ENCODE data around the gene GRAMD4.

GRAMD4 gene

GRCh38 chr22:46671824-46672432 lies 51.7 kb downstream of the GRAMD4 start:
- no peak for DNase-seq (ENCODE audit: low spot score)

- no peak for DNase-seq (ENCODE audit: low spot score)
Observed at GRCh38 chr22:46672731-46673130, 52.5 kb downstream of the GRAMD4 start.

- DNase-seq (ENCODE audit: low spot score) = no peak
Observed at GRCh38 chr22:46673205-46673604, 53.0 kb downstream of the GRAMD4 start.

- no peak for DNase-seq (ENCODE audit: low spot score)
Observed at GRCh38 chr22:46673662-46674236, 53.6 kb downstream of the GRAMD4 start.

- no peak for DNase-seq (ENCODE audit: low spot score)
Observed at GRCh38 chr22:46674367-46674781, 54.2 kb downstream of the GRAMD4 start.

GRCh38 chr22:46674906-46675305 lies 54.7 kb downstream of the GRAMD4 start:
- no peak for DNase-seq (ENCODE audit: low spot score)

- no peak for DNase-seq (ENCODE audit: low spot score)
Observed at GRCh38 chr22:46675479-46675878, 55.3 kb downstream of the GRAMD4 start.

GRCh38 chr22:46675938-46676337 lies 55.8 kb downstream of the GRAMD4 start:
- no peak for DNase-seq (ENCODE audit: low spot score)

- no peak for DNase-seq (ENCODE audit: low spot score)
Observed at GRCh38 chr22:46676479-46676878, 56.3 kb downstream of the GRAMD4 start.

GRCh38 chr22:46676881-46677280 lies 56.7 kb downstream of the GRAMD4 start:
- DNase-seq (ENCODE audit: low spot score) = no peak

GRCh38 chr22:46677323-46678002 lies 57.3 kb downstream of the GRAMD4 start:
- no peak for DNase-seq (ENCODE audit: low spot score)

- DNase-seq (ENCODE audit: low spot score) = no peak
Observed at GRCh38 chr22:46678003-46678657, 57.9 kb downstream of the GRAMD4 start.

GRCh38 chr22:46678785-46679700 lies 58.9 kb downstream of the GRAMD4 start:
- no peak for DNase-seq (ENCODE audit: low spot score)

- DNase-seq (ENCODE audit: low spot score) = no peak
Observed at GRCh38 chr22:46679706-46680269, 59.6 kb downstream of the GRAMD4 start.

- DNase-seq (ENCODE audit: low spot score) = no peak
Observed at GRCh38 chr22:46681010-46681409, 60.8 kb downstream of the GRAMD4 start.

GRCh38 chr22:46682011-46682731 lies 62.0 kb downstream of the GRAMD4 start:
- no peak for DNase-seq (ENCODE audit: low spot score)

- DNase-seq (ENCODE audit: low spot score) = no peak
Observed at GRCh38 chr22:46684706-46685105, 64.5 kb downstream of the GRAMD4 start.

GRCh38 chr22:46686221-46687047 lies 66.2 kb downstream of the GRAMD4 start:
- no peak for DNase-seq (ENCODE audit: low spot score)

GRCh38 chr22:46687048-46687444 lies 66.9 kb downstream of the GRAMD4 start:
- DNase-seq (ENCODE audit: low spot score) = no peak

- no peak for DNase-seq (ENCODE audit: low spot score)
Observed at GRCh38 chr22:46687460-46687859, 67.3 kb downstream of the GRAMD4 start.
